Spleen (tissue), 11 donors: Measurements from ENCODE around the gene PCNP. TPM values are rescaled to one million over a fixed set of nuclear protein-coding genes. Genes with fewer than 3 reads are reported as not detected.
A peak's percentile ranks its signal among the peaks of the same experiment; 100 is the strongest.
"Not testable (repeated sequence)": the region's sequence is repeated elsewhere in the genome, so short reads cannot be mapped to it uniquely, and the experiment has no call there.

Source experiments
- DNase-seq: peaks from one replicate; pipeline ENCODE4 v3.0.0-alpha.2; 2020
- H3K27ac ChIP-seq, 8 donors: fragments of 200-600 bp; sonication (generic) in 7 of 8; 1 replicate in 4 of 8; 2 replicates in 4 of 8; pipeline versions ENCODE4 v1.5.0 to v1.8.0; 2016 to 2021; ENCODE audit warnings: inconsistent platforms in 4 of 8, mild to moderate bottlenecking in 4 of 8, moderate library complexity in 1 of 8
- H3K27me3 ChIP-seq, 7 donors: fragments of 200-600 bp; sonication (generic) in 6 of 7; replicated peaks in 1 of 7; 1 replicate in 4 of 7; 2 replicates in 3 of 7; pipeline versions ENCODE4 v1.5.0 to v1.8.0; 2016 to 2021; ENCODE audit warnings: inconsistent platforms in 3 of 7, mild to moderate bottlenecking in 1 of 7
- H3K36me3 ChIP-seq, 6 donors: fragments of 200-600 bp; sonication (generic) in 5 of 6; 1 replicate in 4 of 6; 2 replicates in 2 of 6; pipeline versions ENCODE4 v1.5.0 to v1.8.0; 2016 to 2021; ENCODE audit warnings: inconsistent platforms in 2 of 6
- H3K4me1 ChIP-seq, 6 donors: fragments of 200-600 bp; sonication (generic) in 5 of 6; 1 replicate in 3 of 6; 2 replicates in 3 of 6; pipeline versions ENCODE4 v1.5.0 to v1.8.0; 2016 to 2021; ENCODE audit warnings: inconsistent platforms in 3 of 6
- H3K4me3 ChIP-seq, 8 donors: fragments of 200-600 bp; sonication (generic) in 7 of 8; 1 replicate in 4 of 8; 2 replicates in 4 of 8; pipeline versions ENCODE4 v1.5.0 to v1.8.0; 2016 to 2021; ENCODE audit warnings: inconsistent platforms in 4 of 8, mild to moderate bottlenecking in 4 of 8, moderate library complexity in 2 of 8
- H3K9me3 ChIP-seq, 8 donors: fragments of 200-600 bp; sonication (generic) in 7 of 8; 1 replicate in 4 of 8; 2 replicates in 4 of 8; pipeline versions ENCODE4 v1.5.0 to v1.8.0; 2016 to 2021; ENCODE audit warnings: inconsistent platforms in 4 of 8
- CTCF ChIP-seq, 11 experiments: fragments of 200-600 bp in 7 of 11; fragments of 450-650 bp in 4 of 11; sonication (generic) in 4 of 11; IDR thresholded peaks in 8 of 11; conservative IDR thresholded peaks in 3 of 11; 1 replicate in 7 of 11; 2 replicates in 4 of 11; pipeline versions ENCODE4 v1.4.0 to v1.8.0; 2016 to 2021; ENCODE audit warnings: antibody characterized with exemption in 11 of 11, inconsistent platforms in 4 of 11, mild to moderate bottlenecking in 1 of 11
- POLR2A ChIP-seq, 3 donors: fragments of 450-650 bp; IDR thresholded peaks; one replicate each; pipeline ENCODE4 v1.5.1; 2017; ENCODE audit warnings: antibody characterized with exemption in 3 of 3, mild to moderate bottlenecking in 1 of 3
- POLR2AphosphoS5 ChIP-seq, 3 donors: sonication (generic); formaldehyde crosslinking; IDR thresholded peaks; one replicate each; pipeline ENCODE4 v1.5.1; 2017; ENCODE audit warnings: antibody characterized with exemption in 3 of 3
- WGBS, 5 donors: extraction: QIAGEN DNeasy Blood & Tissue Kit in 3 of 5; methylation state at CpG; one replicate each; pipeline versions ENCODE4 v1.1.5 to v1.1.7; 2013 to 2018; 5-methylcytosine and 5-hydroxymethylcytosine counted together
- intact Hi-C: fragments of 100-400 bp; cut with DNase I; formaldehyde crosslinking; loops from one replicate; pipeline ENCODE4 v1.15.0; 2023; ENCODE audit warnings: low total_unique reads
- polyA plus RNA-seq, 3 donors: library from polyadenylated mRNA; stranded (reverse); fragments of 200-250 nt; gene quantifications; one replicate each; pipeline ENCODE4 v1.2.1, GENCODE V29; 2013
- total RNA-seq, 7 donors: library from RNA; depleted of rRNA in 3 of 7; stranded (reverse); fragments of >200 nt in 3 of 7; fragmentation: NEBNext Ultra II Directional in 4 of 7; extraction: Animal tissue kit (Norgen Biotek cat#: 25700) in 4 of 7; gene quantifications; one replicate each; pipeline versions ENCODE4 v1.1.0 to v1.2.1, GENCODE V29; 2016 to 2021
- donor health status: healthy with polysubstance abuse.
- donor health status: DM: no; HTN: no; CAD: no; lungs with moderate emphysema.
- donor health status: DM: no; HTN: no; CAD: no.
- donor health status: Bipolar disorder and iron deficiency.
- donor health status: healthy.
- donor health status: DM: no; HTN: no; CAD: no.
- donor health status: DM: yes; HTN: yes; CAD: no.

The PCNP gene
- total and polyA plus RNA-seq, 10 donors = 71.1 to 122 (median 107) TPM

- intact Hi-C loops = no loop called here
- no peaks in the 10 kb centered on the region for H3K36me3 ChIP-seq
- no peaks in the 10 kb centered on the region for H3K27me3 ChIP-seq
- no peak overlapping the region for H3K4me3 ChIP-seq
- no peaks in the 10 kb centered on the region for H3K9me3 ChIP-seq
- no peak for DNase-seq
- H3K4me1 ChIP-seq = peaks cover 0 to 5% (median 0%) of the 10 kb centered on the region in 6 donors
- H3K27ac ChIP-seq = peak overlapping the region in 3 of 8 donors; percentile 6 to 25 (median 23)
- no peak for TF ChIP-seq POLR2A (IDR thresholded peaks at IDR 0.05)
- TF ChIP-seq CTCF (IDR thresholded peaks at IDR 0.05 in 8 of 11, conservative IDR thresholded peaks at IDR 0.05 in 3 of 11) = no peak
- TF ChIP-seq POLR2AphosphoS5 (IDR thresholded peaks at IDR 0.05) = no peak
These were observed 31.0 kb upstream of the PCNP start for GRCh38 chr3:101542957-101543356.

- H3K4me1 ChIP-seq = peaks cover 0 to 5% (median 0%) of the 10 kb centered on the region in 6 donors
- no peaks in the 10 kb centered on the region for H3K36me3 ChIP-seq
- no peak overlapping the region for H3K27ac ChIP-seq
- no peaks in the 10 kb centered on the region for H3K9me3 ChIP-seq
- no peaks in the 10 kb centered on the region for H3K27me3 ChIP-seq
- WGBS, 5 donors = 63 to 84% (median 72%) methylated on average over 1 of the region's 1 CpG
- TF ChIP-seq POLR2A (IDR thresholded peaks at IDR 0.05) (no peak), POLR2AphosphoS5 (IDR thresholded peaks at IDR 0.05) (no peak), CTCF (IDR thresholded peaks at IDR 0.05 in 8 of 11, conservative IDR thresholded peaks at IDR 0.05 in 3 of 11) (peak in 1 of 11 experiments; percentile 20)
- DNase-seq = no peak
- intact Hi-C loops = no loop called here
- no peak overlapping the region for H3K4me3 ChIP-seq
These were observed 29.7 kb upstream of the PCNP start for GRCh38 chr3:101544161-101544850.

GRCh38 chr3:101548527-101549105 lies 25.4 kb upstream of the PCNP start:
- Histone ChIP-seq H3K4me1 (peaks cover 0 to 4% (median 0%) of the 10 kb centered on the region in 6 donors), H3K27me3 (peaks cover 0 to under 1% (median 0%) of the 10 kb centered on the region in 7 donors), H3K4me3 (no peak overlapping the region), H3K27ac (no peak overlapping the region), H3K36me3 (no peaks in the 10 kb centered on the region), H3K9me3 (peaks cover 0 to 4% (median 0%) of the 10 kb centered on the region in 8 donors)
- DNase-seq = no peak
- 78 to 86% (median 79%) methylated on average over 2 of the region's 2 CpGs for WGBS, 5 donors
- intact Hi-C loops = no loop called here
- TF ChIP-seq POLR2A (IDR thresholded peaks at IDR 0.05) (no peak), POLR2AphosphoS5 (IDR thresholded peaks at IDR 0.05) (no peak), CTCF (IDR thresholded peaks at IDR 0.05 in 8 of 11, conservative IDR thresholded peaks at IDR 0.05 in 3 of 11) (no peak)

GRCh38 chr3:101549473-101549872 lies 24.5 kb upstream of the PCNP start:
- no peak for TF ChIP-seq POLR2A (IDR thresholded peaks at IDR 0.05)
- TF ChIP-seq POLR2AphosphoS5 (IDR thresholded peaks at IDR 0.05) = no peak
- no peak for TF ChIP-seq CTCF (IDR thresholded peaks at IDR 0.05 in 8 of 11, conservative IDR thresholded peaks at IDR 0.05 in 3 of 11)
- WGBS, 5 donors = 60 to 89% (median 77%) methylated on average over 1 of the region's 1 CpG

GRCh38 chr3:101551359-101552081 lies 22.5 kb upstream of the PCNP start:
- DNase-seq, H3K9me3 ChIP-seq, intact Hi-C loops, H3K4me1 ChIP-seq, H3K4me3 ChIP-seq, H3K36me3 ChIP-seq, H3K27me3 ChIP-seq, H3K27ac ChIP-seq: not testable (repeated sequence)
- WGBS, 5 donors = 90 to 96% (median 95%) methylated on average over 16 to 50 of the region's 50 CpGs

More at GRCh38 chr3:101549473-101549872, 24.5 kb upstream of the PCNP start:
- H3K27ac ChIP-seq = no peak overlapping the region
- H3K27me3 ChIP-seq = peaks cover 0 to 7% (median 0%) of the 10 kb centered on the region in 7 donors
- intact Hi-C loops = no loop called here
- H3K36me3 ChIP-seq = no peaks in the 10 kb centered on the region
- H3K4me3 ChIP-seq = no peak overlapping the region
- H3K9me3 ChIP-seq = peaks cover 0 to 4% (median 0%) of the 10 kb centered on the region in 8 donors
- DNase-seq = no peak
- H3K4me1 ChIP-seq = no peaks in the 10 kb centered on the region

- WGBS, 5 donors = 79 to 89% (median 85%) methylated on average over 5 of the region's 5 CpGs
- H3K9me3 ChIP-seq, H3K4me1 ChIP-seq, DNase-seq, H3K4me3 ChIP-seq, intact Hi-C loops, H3K36me3 ChIP-seq, H3K27ac ChIP-seq: not testable (repeated sequence)
- H3K27me3 ChIP-seq = peaks cover 0 to 18% (median 6%) of the 10 kb centered on the region in 7 donors
These were observed 20.6 kb upstream of the PCNP start for GRCh38 chr3:101553381-101553780.
